Measurements from ENCODE around the gene SLC29A1. TPM values are rescaled to one million over a fixed set of nuclear protein-coding genes. Genes with fewer than 3 reads are reported as not detected.
"Not testable (repeated sequence)": the region's sequence is repeated elsewhere in the genome, so short reads cannot be mapped to it uniquely, and the experiment has no call there.

Gene SLC29A1
- total RNA-seq, 1 donor from 2014 or later: 55.0 TPM

- no peaks in the 10 kb centered on the region for H3K36me3 Mint-ChIP-seq (ENCODE audit: low read depth)
- H3K4me1 Mint-ChIP-seq: peaks cover 24% of the 10 kb centered on the region
- H3K27me3 Mint-ChIP-seq (ENCODE audit: low read depth): no peaks in the 10 kb centered on the region
- no peak for DNase-seq (ENCODE audit: low read depth, low spot score)
- TF ChIP-seq CTCF (conservative IDR thresholded peaks at IDR 0.05): no peak
- H3K4me3 Mint-ChIP-seq: no peak overlapping the region
- peak overlapping the region; percentile 67 for H3K27ac Mint-ChIP-seq (ENCODE audit: unreplicated experiment)
- no peaks in the 10 kb centered on the region for H3K9me3 Mint-ChIP-seq
Measured at GRCh38 chr6:44182911-44183390, 40.4 kb upstream of the SLC29A1 start.

GRCh38 chr6:44183783-44184182, 39.6 kb upstream of the SLC29A1 start:
- H3K27ac Mint-ChIP-seq (ENCODE audit: unreplicated experiment): no peak overlapping the region
- H3K9me3 Mint-ChIP-seq: no peaks in the 10 kb centered on the region
- no peak for TF ChIP-seq CTCF (conservative IDR thresholded peaks at IDR 0.05)

GRCh38 chr6:44185356-44185755, 38.0 kb upstream of the SLC29A1 start:
- not testable (repeated sequence) for H3K27me3 Mint-ChIP-seq (ENCODE audit: low read depth); H3K27ac Mint-ChIP-seq (ENCODE audit: unreplicated experiment); H3K9me3 Mint-ChIP-seq; H3K4me3 Mint-ChIP-seq; H3K36me3 Mint-ChIP-seq (ENCODE audit: low read depth); DNase-seq (ENCODE audit: low read depth, low spot score)
- H3K4me1 Mint-ChIP-seq: peaks cover 20% of the 10 kb centered on the region

More at GRCh38 chr6:44183783-44184182, 39.6 kb upstream of the SLC29A1 start:
- H3K36me3 Mint-ChIP-seq (ENCODE audit: low read depth): no peaks in the 10 kb centered on the region
- no peaks in the 10 kb centered on the region for H3K27me3 Mint-ChIP-seq (ENCODE audit: low read depth)
- no peak overlapping the region for H3K4me3 Mint-ChIP-seq
- DNase-seq (ENCODE audit: low read depth, low spot score): no peak
- peaks cover 20% of the 10 kb centered on the region for H3K4me1 Mint-ChIP-seq

GRCh38 chr6:44185953-44186634, 37.3 kb upstream of the SLC29A1 start:
- Mint-ChIP-seq H3K27ac (ENCODE audit: unreplicated experiment) (peak overlapping the region; percentile 86), H3K36me3 (ENCODE audit: low read depth) (no peaks in the 10 kb centered on the region), H3K4me1 (peaks cover 20% of the 10 kb centered on the region), H3K9me3 (no peaks in the 10 kb centered on the region), H3K27me3 (ENCODE audit: low read depth) (no peaks in the 10 kb centered on the region), H3K4me3 (no peak overlapping the region)
- TF ChIP-seq CTCF (conservative IDR thresholded peaks at IDR 0.05): no peak
- no peak for DNase-seq (ENCODE audit: low read depth, low spot score)

GRCh38 chr6:44186635-44187025, 36.8 kb upstream of the SLC29A1 start:
- TF ChIP-seq CTCF (conservative IDR thresholded peaks at IDR 0.05): no peak
- no peak for DNase-seq (ENCODE audit: low read depth, low spot score)
- Mint-ChIP-seq H3K36me3 (ENCODE audit: low read depth) (no peaks in the 10 kb centered on the region), H3K27ac (ENCODE audit: unreplicated experiment) (no peak overlapping the region), H3K4me3 (no peak overlapping the region), H3K27me3 (ENCODE audit: low read depth) (no peaks in the 10 kb centered on the region), H3K4me1 (peaks cover 20% of the 10 kb centered on the region), H3K9me3 (no peaks in the 10 kb centered on the region)

GRCh38 chr6:44188819-44189218, 34.6 kb upstream of the SLC29A1 start:
- peaks cover 26% of the 10 kb centered on the region for H3K4me1 Mint-ChIP-seq
- no peaks in the 10 kb centered on the region for H3K9me3 Mint-ChIP-seq
- no peak for DNase-seq (ENCODE audit: low read depth, low spot score)
- H3K27me3 Mint-ChIP-seq (ENCODE audit: low read depth): no peaks in the 10 kb centered on the region
- H3K4me3 Mint-ChIP-seq: no peak overlapping the region
- no peaks in the 10 kb centered on the region for H3K36me3 Mint-ChIP-seq (ENCODE audit: low read depth)
- no peak overlapping the region for H3K27ac Mint-ChIP-seq (ENCODE audit: unreplicated experiment)
- no peak for TF ChIP-seq CTCF (conservative IDR thresholded peaks at IDR 0.05)
